Stimulated activated naive B cell treated with anti-CD40 and anti-IgM and Interleukin-4, amounts not matched to agents 10 μg/mL and 1 μg/mL and 100 μg/mL, for 72 hours (primary cell): Measurements from ENCODE around the gene SPINK6.

Experiments
- ATAC-seq, 2 donors: fragments of 150-1000 bp; cut with Tn5 transposase; replicated peaks; 2 replicates each; pipeline ENCODE4 v1.10.0; 2021; ENCODE audit warnings: moderate library complexity in 1 of 2
- DNase-seq: peaks from one replicate; pipeline ENCODE4 v3.0.0; 2021
- H3K27ac Mint-ChIP-seq: one replicate; pipeline ENCODE4 v1.8.0; 2022; ENCODE audit warnings: mild to moderate bottlenecking, mixed read lengths
- H3K27me3 Mint-ChIP-seq, 2 donors: one replicate each; pipeline ENCODE4 v1.8.0; 2022; ENCODE audit warnings: mixed read lengths in 2 of 2
- H3K36me3 Mint-ChIP-seq, 2 donors: one replicate each; pipeline ENCODE4 v1.8.0; 2022; ENCODE audit warnings: mixed read lengths in 2 of 2, mild to moderate bottlenecking in 1 of 2
- H3K4me1 Mint-ChIP-seq, 2 donors: one replicate each; pipeline ENCODE4 v1.8.0; 2022; ENCODE audit warnings: mixed read lengths in 2 of 2, mild to moderate bottlenecking in 1 of 2
- H3K4me3 Mint-ChIP-seq, 2 donors: one replicate each; pipeline ENCODE4 v1.8.0; 2022; ENCODE audit warnings: mild to moderate bottlenecking in 2 of 2, mixed read lengths in 2 of 2, moderate library complexity in 1 of 2
- H3K9me3 Mint-ChIP-seq, 2 donors: one replicate each; pipeline ENCODE4 v1.8.0; 2022; ENCODE audit warnings: mixed read lengths in 2 of 2, mild to moderate bottlenecking in 1 of 2

The SPINK6 gene

GRCh38 chr5:148255456-148255855, 52.6 kb downstream of the SPINK6 start:
- ATAC-seq (no peak), DNase-seq (no peak)
- Mint-ChIP-seq H3K27me3 (no peaks in the 10 kb centered on the region), H3K4me1 (no peaks in the 10 kb centered on the region), H3K9me3 (peaks cover 17 to 32% of the 10 kb centered on the region in 2 donors), H3K27ac (no peak overlapping the region), H3K36me3 (peaks cover 2 to 4% of the 10 kb centered on the region in 2 donors), H3K4me3 (no peak overlapping the region)

GRCh38 chr5:148259288-148259687, 56.4 kb downstream of the SPINK6 start:
- no peak for ATAC-seq
- peaks cover 2 to 4% of the 10 kb centered on the region in 2 donors for H3K36me3 Mint-ChIP-seq
- peaks cover 4 to 11% of the 10 kb centered on the region in 2 donors for H3K27me3 Mint-ChIP-seq
- no peak overlapping the region for H3K27ac Mint-ChIP-seq
- no peak for DNase-seq
- peaks cover 21 to 30% of the 10 kb centered on the region in 2 donors for H3K9me3 Mint-ChIP-seq
- H3K4me1 Mint-ChIP-seq, result no peaks in the 10 kb centered on the region
- H3K4me3 Mint-ChIP-seq, result no peak overlapping the region

- Mint-ChIP-seq H3K4me1 (no peaks in the 10 kb centered on the region), H3K27me3 (peaks cover 4 to 11% of the 10 kb centered on the region in 2 donors), H3K4me3 (no peak overlapping the region), H3K27ac (no peak overlapping the region), H3K36me3 (peaks cover 2 to 4% of the 10 kb centered on the region in 2 donors), H3K9me3 (peaks cover 25 to 33% of the 10 kb centered on the region in 2 donors)
- DNase-seq (no peak), ATAC-seq (no peak)
Observed at GRCh38 chr5:148261221-148261620, 58.4 kb downstream of the SPINK6 start.
